H1 (cell line): Measurements from ENCODE around the gene CLEC10A. TPM values are rescaled to one million over a fixed set of nuclear protein-coding genes. Genes with fewer than 3 reads are reported as not detected.

Experiments
- CTCF ChIA-PET: fragments of 300-600 bp; sonication (Branson Sonifier 250); formaldehyde crosslinking; loops from one replicate; lab custom pipeline; 2021; ENCODE audit not compliant: partially characterized antibody; lab: Charles Lee
- POLR2A ChIA-PET: fragments of 300-600 bp; sonication (Branson Sonifier 250); formaldehyde crosslinking; loops from one replicate; lab custom pipeline; 2021; ENCODE audit warnings: inconsistent platforms; ENCODE audit not compliant: partially characterized antibody; lab: Charles Lee
- DNase-seq, 2 experiments: peaks; one replicate each; pipeline versions ENCODE4 v3.0.0 to v3.0.0-alpha.2; 2010 to 2022; ENCODE audit warnings: low spot score in 2 of 2, low read depth in 1 of 2, mixed read lengths in 1 of 2
- FAIRE-seq: peaks from 2 replicates; lab custom pipeline; 2011; peaks lifted over from hg19 to GRCh38; lab: Jason Lieb, UNC
- H2AFZ ChIP-seq: 2 replicates; pipeline ENCODE4 v1.8.1; 2012; ENCODE audit warnings: low read length, inconsistent platforms
- H2AK5ac ChIP-seq: 2 replicates; pipeline ENCODE4 v1.6.1; 2013; ENCODE audit warnings: low read depth, low read length
- H2BK120ac ChIP-seq: replicated peaks from 2 replicates; pipeline ENCODE3; 2013; ENCODE audit warnings: low read depth, low read length, inconsistent platforms
- H2BK12ac ChIP-seq: 2 replicates; pipeline ENCODE4 v1.6.1; 2013; ENCODE audit warnings: low read depth, low read length
- H2BK15ac ChIP-seq: 2 replicates; pipeline ENCODE4 v1.6.1; 2013; ENCODE audit warnings: low read length
- H2BK20ac ChIP-seq: 2 replicates; pipeline ENCODE4 v1.6.1; 2013; ENCODE audit warnings: low read length
- H2BK5ac ChIP-seq: 2 replicates; pipeline ENCODE4 v1.6.1; 2013; ENCODE audit warnings: low read depth, low read length
- H3K14ac ChIP-seq: 2 replicates; pipeline ENCODE4 v1.6.1; 2013; ENCODE audit warnings: inconsistent platforms; ENCODE audit not compliant: insufficient read length
- H3K18ac ChIP-seq: 2 replicates; pipeline ENCODE4 v1.6.1; 2013; ENCODE audit warnings: low read length; ENCODE audit errors: extremely low read depth
- H3K23ac ChIP-seq: 2 replicates; pipeline ENCODE4 v1.6.1; 2013; ENCODE audit warnings: inconsistent platforms; ENCODE audit not compliant: insufficient read length
- H3K23me2 ChIP-seq: 2 replicates; pipeline ENCODE4 v1.6.1; 2013; ENCODE audit warnings: low read depth, low read length
- H3K27ac ChIP-seq: 2 replicates; pipeline ENCODE4 v1.6.1; 2011; ENCODE audit warnings: low read depth, low read length, inconsistent platforms
- H3K27me3 ChIP-seq, 4 experiments: replicated peaks in 1 of 4; 1 replicate in 1 of 4; 2 replicates in 3 of 4; pipeline versions ENCODE4 v1.6.1 to v1.8.1; 2011 to 2013; ENCODE audit warnings: low read length in 3 of 4, mild to moderate bottlenecking in 3 of 4, inconsistent platforms in 2 of 4, mixed read lengths in 2 of 4, moderate library complexity in 1 of 4; ENCODE audit not compliant: control insufficient read depth in 3 of 4, insufficient read depth in 3 of 4; ENCODE audit errors: extremely low read depth in 1 of 4
- H3K36me3 ChIP-seq, 4 experiments: 2 replicates each; pipeline versions ENCODE4 v1.6.1 to v1.8.1; 2011 to 2013; ENCODE audit warnings: mild to moderate bottlenecking in 4 of 4, low read length in 3 of 4, moderate library complexity in 2 of 4, control low read depth in 1 of 4, inconsistent platforms in 1 of 4; ENCODE audit not compliant: insufficient read depth in 4 of 4, control insufficient read depth in 2 of 4
- H3K4ac ChIP-seq: replicated peaks from 2 replicates; pipeline ENCODE3; 2013; ENCODE audit warnings: low read length, low read depth, mixed read lengths, inconsistent platforms; ENCODE audit not compliant: insufficient read length
- H3K4me1 ChIP-seq, 4 experiments: replicated peaks in 1 of 4; 1 replicate in 1 of 4; 2 replicates in 3 of 4; pipeline versions ENCODE4 v1.6.1 to v1.8.1; 2011 to 2013; ENCODE audit warnings: low read length in 3 of 4, inconsistent platforms in 2 of 4, mixed read lengths in 1 of 4; ENCODE audit not compliant: insufficient read depth in 4 of 4, control insufficient read depth in 3 of 4
- H3K4me2 ChIP-seq, 2 experiments: 2 replicates each; pipeline versions ENCODE4 v1.6.1 to v1.8.1; 2011 to 2013; ENCODE audit warnings: low read depth in 2 of 2, low read length in 2 of 2, control low read depth in 1 of 2, inconsistent platforms in 1 of 2, mild to moderate bottlenecking in 1 of 2; ENCODE audit not compliant: insufficient read depth in 1 of 2
- H3K4me3 ChIP-seq, 4 experiments: fragments of 200-600, 300-600 bp in 1 of 4; sonication (generic), shearing (Covaris generic), sonication (Bioruptor Twin) in 1 of 4; 2 replicates each; pipeline versions ENCODE4 v1.5.1 to v1.8.1; 2011 to 2016; ENCODE audit warnings: low read length in 4 of 4, low read depth in 3 of 4, control low read depth in 2 of 4, inconsistent platforms in 2 of 4, mild to moderate bottlenecking in 2 of 4, mixed read lengths in 1 of 4, moderate library complexity in 1 of 4; ENCODE audit not compliant: insufficient read depth in 2 of 4; ENCODE audit errors: extremely low read depth in 1 of 4
- H3K56ac ChIP-seq: replicated peaks from 2 replicates; pipeline ENCODE3; 2013; ENCODE audit warnings: low read depth, mild to moderate bottlenecking, mixed read lengths, low read length, inconsistent platforms; ENCODE audit not compliant: insufficient read length
- H3K79me1 ChIP-seq: 2 replicates; pipeline ENCODE4 v1.6.1; 2013; ENCODE audit warnings: low read depth, low read length, control low read depth
- H3K79me2 ChIP-seq, 2 experiments: 2 replicates each; pipeline versions ENCODE4 v1.6.1 to v1.8.1; 2012 to 2013; ENCODE audit warnings: low read length in 2 of 2, mild to moderate bottlenecking in 2 of 2, inconsistent platforms in 1 of 2; ENCODE audit not compliant: insufficient read depth in 2 of 2, control insufficient read depth in 1 of 2
- H3K9ac ChIP-seq, 4 experiments: replicated peaks in 1 of 4; 1 replicate in 1 of 4; 2 replicates in 3 of 4; pipeline versions ENCODE4 v1.6.1 to v1.8.1; 2011 to 2013; ENCODE audit warnings: low read depth in 3 of 4, low read length in 3 of 4, control low read depth in 2 of 4, mild to moderate bottlenecking in 2 of 4, moderate library complexity in 2 of 4, inconsistent platforms in 1 of 4; ENCODE audit errors: extremely low read depth in 1 of 4
- H3K9me3 ChIP-seq, 2 experiments: 2 replicates each; pipeline versions ENCODE4 v1.6.1 to v1.8.1; 2012 to 2013; ENCODE audit warnings: mild to moderate bottlenecking in 2 of 2, moderate library complexity in 2 of 2, control low read depth in 1 of 2, inconsistent platforms in 1 of 2, low read depth in 1 of 2, low read length in 1 of 2, mixed read lengths in 1 of 2; ENCODE audit not compliant: insufficient read depth in 2 of 2
- H4K20me1 ChIP-seq, 2 experiments: replicated peaks in 1 of 2; 2 replicates each; pipeline versions ENCODE3 to v1.8.1; 2011 to 2013; ENCODE audit warnings: inconsistent platforms in 2 of 2, low read length in 2 of 2, mild to moderate bottlenecking in 1 of 2; ENCODE audit not compliant: insufficient read depth in 2 of 2, control insufficient read depth in 1 of 2
- H4K5ac ChIP-seq: 2 replicates; pipeline ENCODE4 v1.6.1; 2013; ENCODE audit warnings: low read length, low read depth, mixed read lengths, inconsistent platforms; ENCODE audit not compliant: insufficient read length
- H4K8ac ChIP-seq: 2 replicates; pipeline ENCODE4 v1.8.0; 2013; ENCODE audit warnings: mild to moderate bottlenecking, moderate library complexity, low read length, inconsistent platforms; ENCODE audit not compliant: insufficient read depth; ENCODE audit errors: extremely low read depth
- H4K91ac ChIP-seq: replicated peaks from 2 replicates; pipeline ENCODE3; 2013; ENCODE audit warnings: low read length, mixed read lengths, inconsistent platforms; ENCODE audit not compliant: insufficient read length
- CBX8 ChIP-seq: fragments of 300-800, 300-1000 bp; sonication (generic); IDR thresholded peaks from 2 replicates; pipeline ENCODE4 v1.7.1; 2016; ENCODE audit warnings: low read depth, low read length, borderline replicate concordance
- CHD2 ChIP-seq: IDR thresholded peaks from 2 replicates; pipeline ENCODE4 v1.6.1; 2012; ENCODE audit warnings: low read length, improper control_type of control experiment
- CREB1 ChIP-seq: IDR thresholded peaks from 2 replicates; pipeline ENCODE4 v1.6.1; 2012; ENCODE audit warnings: inconsistent platforms
- EZH2 ChIP-seq: fragments of 200-600 bp; sonication (generic); IDR thresholded peaks from 2 replicates; pipeline ENCODE4 v1.7.1; 2012; ENCODE audit warnings: low read depth, mild to moderate bottlenecking, moderate library complexity, low read length, inconsistent platforms; ENCODE audit not compliant: severe bottlenecking
- GTF2F1 ChIP-seq: IDR thresholded peaks from 2 replicates; pipeline ENCODE4 v1.6.1; 2012; ENCODE audit warnings: low read depth, low read length, improper control_type of control experiment, borderline replicate concordance
- JUN ChIP-seq: IDR thresholded peaks from 2 replicates; pipeline ENCODE4 v1.6.1; 2011; ENCODE audit warnings: low read depth, mild to moderate bottlenecking, improper control_type of control experiment, low read length
- MAFK ChIP-seq: IDR thresholded peaks from 2 replicates; pipeline ENCODE4 v1.6.1; 2012; ENCODE audit warnings: low read depth, mild to moderate bottlenecking, improper control_type of control experiment, low read length
- RBBP5 ChIP-seq: IDR thresholded peaks from 2 replicates; pipeline ENCODE4 v1.7.1; 2012; ENCODE audit warnings: low read depth, mild to moderate bottlenecking, inconsistent platforms, low read length, moderate library complexity, borderline replicate concordance
- SIN3A ChIP-seq, 2 experiments: IDR thresholded peaks in 1 of 2; conservative IDR thresholded peaks in 1 of 2; 2 replicates each; pipeline ENCODE4 v1.6.1; 2011 to 2012; ENCODE audit warnings: low read length in 2 of 2, improper control_type of control experiment in 1 of 2, low read depth in 1 of 2, mild to moderate bottlenecking in 1 of 2
- TAF1 ChIP-seq: IDR thresholded peaks from 2 replicates; pipeline ENCODE4 v1.6.1; 2011; ENCODE audit warnings: mild to moderate bottlenecking, low read depth, low read length
- TAF7 ChIP-seq: optimal IDR thresholded peaks from 2 replicates; pipeline ENCODE3; 2011; ENCODE audit warnings: low read depth, mild to moderate bottlenecking, inconsistent platforms, low read length, moderate library complexity, borderline replicate concordance
- WGBS, 2 experiments: shearing (Covaris generic) in 1 of 2; methylation state at CpG; one replicate each; pipeline versions ENCODE4 v1.1.6 to v1.1.7; 2013 to 2015; ENCODE audit warnings: low lambda C conversion rate in 2 of 2, mixed read lengths in 2 of 2, inconsistent platforms in 1 of 2, low coverage in 1 of 2, missing lambda C conversion rate in 1 of 2; ENCODE audit not compliant: insufficient replicate concordance in 2 of 2, insufficient coverage in 1 of 2, insufficient read length in 1 of 2; ENCODE audit errors: extremely low coverage in 1 of 2, missing lambda C conversion rate in 1 of 2; 5-methylcytosine and 5-hydroxymethylcytosine counted together
- polyA plus RNA-seq, 7 experiments: library from polyadenylated mRNA; depleted of rRNA in 3 of 7; stranded (reverse) in 5 of 7; unstranded in 2 of 7; fragments of >200 nt in 5 of 7; fragments of 200-250 nt in 2 of 7; gene quantifications; 1 replicate in 5 of 7; 2 replicates in 1 of 7; 4 replicates in 1 of 7; pipeline versions ENCODE4 v1.2.1 to v1.2.3, GENCODE V29; 2011 to 2013; ENCODE audit warnings: missing spikeins in 2 of 7, mixed read lengths in 2 of 7
- total RNA-seq: library from RNA; stranded (reverse); fragmentation: NEBNext Ultra II Directional; extraction: Animal tissue kit (Norgen Biotek cat#: 25700); gene quantifications from 2 replicates; pipeline ENCODE4 v1.2.1, GENCODE V29; 2021

CLEC10A gene
- total and polyA plus RNA-seq, 2 of the 8 experiments (the other 6 are each of a cell fraction or from before 2014, with no cell fraction given): not detected

GRCh38 chr17:7123844-7124243 is 43.8 kb upstream of the CLEC10A start:
- no peak overlapping the region for H2BK12ac ChIP-seq
- H2BK20ac ChIP-seq: no peak overlapping the region
- no peak overlapping the region for H3K27ac ChIP-seq
- H2AFZ ChIP-seq: no peak overlapping the region
- DNase-seq: no peak
- no peak overlapping the region for H3K56ac ChIP-seq
- ChIA-PET CTCF (interaction anchor here (1.6 to 9.2 kb wide), 2 partner anchors 11 to 41 kb away, joined by 4 to 48 read pairs; no protein-coding TSS in a partner anchor), POLR2A (interaction anchor here (1.0 kb wide), 1 partner anchor 9 kb away, joined by 4 read pairs; the partner anchor contains the start of gene ASGR2)
- no peaks in the 10 kb centered on the region for H3K79me1 ChIP-seq
- no peak overlapping the region for H3K14ac ChIP-seq
- no peaks in the 10 kb centered on the region for H4K20me1 ChIP-seq
- H3K4me1 ChIP-seq: peaks cover 0 to 3% (median 0%) of the 10 kb centered on the region in 4 experiments; a peak in 1 of 7 replicates
- no peak overlapping the region for H3K18ac ChIP-seq
- H2BK5ac ChIP-seq: no peak overlapping the region
- H4K5ac ChIP-seq: no peak overlapping the region
- no peaks in the 10 kb centered on the region for H3K79me2 ChIP-seq
- H3K9ac ChIP-seq: no peak overlapping the region
- no peak overlapping the region for H4K91ac ChIP-seq
- TF ChIP-seq CHD2 (no peak), EZH2 (no peak), SIN3A (conservative IDR thresholded peaks at IDR 0.05 in 1 of 2, IDR thresholded peaks at IDR 0.05 in 1 of 2; ENCODE audit: low read depth in 1 of 2, low read length in 2 of 2) (no peak), TAF1 (no peak), MAFK (no peak), CBX8 (no peak), TAF7 (no peak), RBBP5 (no peak), GTF2F1 (no peak), CREB1 (no peak), JUN (no peak)
- no peak overlapping the region for H3K4ac ChIP-seq
- H3K36me3 ChIP-seq: no peaks in the 10 kb centered on the region
- no peak overlapping the region for H2AK5ac ChIP-seq
- no peak overlapping the region for H3K4me3 ChIP-seq
- no peaks in the 10 kb centered on the region for H3K9me3 ChIP-seq
- no peak overlapping the region for H3K4me2 ChIP-seq
- no peak overlapping the region for H2BK120ac ChIP-seq
- no peak overlapping the region for H4K8ac ChIP-seq
- no peaks in the 10 kb centered on the region for H3K23me2 ChIP-seq
- no peak overlapping the region for H2BK15ac ChIP-seq
- no peak for FAIRE-seq
- H3K23ac ChIP-seq: no peak overlapping the region
- H3K27me3 ChIP-seq: no peaks in the 10 kb centered on the region
- 96% methylated on average over 4 of the region's 4 CpGs; no CpG with 5 or more reads in 1 of the 2 experiments for WGBS, 2 experiments
